Measurements from ENCODE around the gene GAB3.
A peak's percentile ranks its signal among the peaks of the same experiment; 100 is the strongest.
"Not testable (repeated sequence)": the region's sequence is repeated elsewhere in the genome, so short reads cannot be mapped to it uniquely, and the experiment has no call there.

Gene GAB3

DNA sequence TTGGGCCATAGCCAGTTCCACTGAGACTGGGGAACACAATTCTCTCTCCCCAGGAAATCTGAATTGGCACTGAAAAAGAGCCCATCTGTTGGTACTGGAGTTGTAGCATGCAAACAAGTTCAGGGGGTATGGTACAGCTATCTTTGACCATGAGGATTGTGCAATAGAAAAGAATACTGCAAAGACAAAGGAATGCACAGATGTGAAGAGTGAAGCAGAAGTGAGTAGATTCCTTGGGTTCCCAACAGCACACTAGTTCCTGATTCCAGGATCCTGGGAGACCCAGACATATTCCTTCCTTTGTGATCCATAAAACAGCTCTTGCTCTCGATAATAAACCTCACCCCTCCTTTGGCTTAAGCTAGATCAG lies 54.2 kb downstream of the GAB3 start:
- no peak overlapping the region for H3K4me3 ChIP-seq (replicated peaks in 1 of 2; ENCODE audit: low read depth in 2 of 2, low read length in 2 of 2)
- TF ChIP-seq CTCF (IDR thresholded peaks at IDR 0.05; ENCODE audit: low read depth, low read length), result no peak
- DNase-seq (ENCODE audit: low read depth in 2 of 2), result peak; percentile 53 to 56

DNA sequence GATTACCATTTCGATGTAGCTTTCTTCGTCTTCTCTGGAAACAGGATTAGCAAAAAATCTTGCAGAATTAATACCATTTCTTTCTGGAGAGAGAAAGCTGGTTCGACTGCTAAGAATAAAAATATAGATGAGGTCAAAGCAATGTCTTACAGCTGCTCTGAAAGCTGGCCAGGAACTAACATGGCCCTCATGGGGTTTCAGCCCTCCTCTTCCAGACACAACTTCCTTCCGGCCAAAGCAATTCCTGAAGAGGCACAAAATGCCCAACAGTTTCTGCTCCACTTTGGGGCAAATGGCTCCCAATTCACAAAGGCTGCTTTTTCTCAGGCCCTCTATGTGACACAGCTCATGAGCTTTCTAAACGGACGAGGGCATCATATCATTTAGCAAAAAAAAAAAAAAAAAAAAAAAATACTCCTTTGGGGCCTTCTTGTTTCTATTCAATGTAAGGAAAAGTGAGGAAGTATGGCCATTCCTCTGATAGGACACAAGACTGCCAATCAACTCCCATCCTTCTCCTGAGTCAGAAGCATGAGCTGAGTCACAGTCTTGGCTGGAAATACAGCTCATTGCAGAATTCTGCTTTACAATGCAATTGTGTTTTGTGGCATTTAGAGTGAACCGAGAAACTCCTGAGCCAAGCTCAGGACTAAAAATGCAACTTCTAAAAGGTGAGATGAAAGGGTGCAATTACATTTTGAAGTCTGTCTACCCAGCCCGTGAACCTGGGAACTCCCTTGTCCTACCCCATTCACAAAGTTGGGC lies 54.8 kb downstream of the GAB3 start:
- peak; percentile 76 to 89 for DNase-seq (ENCODE audit: low read depth in 2 of 2)
- no peak overlapping the region for H3K4me3 ChIP-seq (replicated peaks in 1 of 2; ENCODE audit: low read depth in 2 of 2, low read length in 2 of 2)
- no peak for TF ChIP-seq CTCF (IDR thresholded peaks at IDR 0.05; ENCODE audit: low read depth, low read length)

DNA sequence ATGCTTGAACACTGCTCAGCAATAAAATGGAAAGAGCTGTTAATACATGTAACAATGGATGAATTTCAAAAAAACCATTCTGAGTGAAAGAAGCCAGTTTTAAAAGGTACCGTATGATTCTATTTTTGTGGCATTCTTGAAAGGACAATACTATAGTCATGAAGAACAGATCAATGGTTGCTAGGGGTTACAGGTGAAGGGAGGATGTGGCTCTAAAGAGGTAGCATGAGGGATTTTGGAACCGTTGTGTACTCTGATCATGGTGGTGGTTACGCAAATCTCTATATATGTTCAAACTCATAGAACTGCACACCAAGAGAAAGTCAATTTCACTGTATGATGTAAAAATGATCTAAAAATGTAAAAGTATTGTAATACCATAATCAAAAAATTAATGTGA lies 57.5 kb downstream of the GAB3 start:
- no peak for TF ChIP-seq CTCF (IDR thresholded peaks at IDR 0.05; ENCODE audit: low read depth, low read length)
- no peak overlapping the region for H3K4me3 ChIP-seq (replicated peaks in 1 of 2; ENCODE audit: low read depth in 2 of 2, low read length in 2 of 2)
- no peak for DNase-seq (ENCODE audit: low read depth in 2 of 2)

DNA sequence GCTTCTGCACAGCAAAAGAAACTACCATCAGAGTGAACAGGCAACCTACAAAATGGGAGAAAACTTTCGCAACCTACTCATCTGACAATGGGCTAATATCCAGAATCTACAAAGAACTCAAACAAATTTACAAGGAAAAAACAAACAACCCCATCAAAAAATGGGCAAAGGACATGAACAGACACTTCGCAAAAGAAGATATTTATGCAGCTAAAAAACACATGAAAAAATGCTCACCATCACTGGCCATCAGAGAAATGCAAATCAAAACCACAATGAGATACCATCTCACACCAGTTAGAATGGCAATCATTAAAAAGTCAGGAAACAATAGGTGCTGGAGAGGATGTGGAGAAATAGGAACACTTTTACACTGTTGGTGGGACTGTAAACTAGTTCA lies 60.4 kb downstream of the GAB3 start:
- not testable (repeated sequence) for H3K4me3 ChIP-seq (replicated peaks in 1 of 2; ENCODE audit: low read depth in 2 of 2, low read length in 2 of 2); DNase-seq (ENCODE audit: low read depth in 2 of 2)

GRCh38 chrX:154672084-154672483 lies 78.8 kb downstream of the GAB3 start:
- H3K4me3 ChIP-seq (replicated peaks in 1 of 2; ENCODE audit: low read depth in 2 of 2, low read length in 2 of 2), result not testable (repeated sequence)

DNA sequence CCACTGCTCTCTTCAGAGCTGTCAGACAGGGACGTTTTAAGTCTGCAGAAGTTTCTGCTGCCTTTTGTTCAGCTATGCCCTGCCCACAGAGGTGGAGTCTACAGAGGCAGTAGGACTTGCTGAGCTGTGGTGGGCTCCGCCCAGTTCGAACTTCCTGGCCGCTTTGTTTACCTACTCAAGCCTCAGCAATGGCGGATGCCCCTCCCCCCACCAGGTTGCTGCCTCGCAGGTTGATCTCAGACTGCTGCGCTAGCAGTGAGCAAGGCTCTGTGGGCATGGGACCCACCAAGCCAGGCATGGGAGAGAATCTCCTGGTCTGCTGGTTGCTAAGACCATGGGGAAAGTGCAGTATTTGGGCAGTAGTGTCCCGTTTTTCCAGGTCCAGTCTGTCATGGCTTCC lies 80.0 kb downstream of the GAB3 start:
- DNase-seq (ENCODE audit: low read depth in 2 of 2); H3K4me3 ChIP-seq (replicated peaks in 1 of 2; ENCODE audit: low read depth in 2 of 2, low read length in 2 of 2): not testable (repeated sequence)

More at GRCh38 chrX:154672084-154672483, 78.8 kb downstream of the GAB3 start:
- not testable (repeated sequence) for DNase-seq (ENCODE audit: low read depth in 2 of 2)

DNA sequence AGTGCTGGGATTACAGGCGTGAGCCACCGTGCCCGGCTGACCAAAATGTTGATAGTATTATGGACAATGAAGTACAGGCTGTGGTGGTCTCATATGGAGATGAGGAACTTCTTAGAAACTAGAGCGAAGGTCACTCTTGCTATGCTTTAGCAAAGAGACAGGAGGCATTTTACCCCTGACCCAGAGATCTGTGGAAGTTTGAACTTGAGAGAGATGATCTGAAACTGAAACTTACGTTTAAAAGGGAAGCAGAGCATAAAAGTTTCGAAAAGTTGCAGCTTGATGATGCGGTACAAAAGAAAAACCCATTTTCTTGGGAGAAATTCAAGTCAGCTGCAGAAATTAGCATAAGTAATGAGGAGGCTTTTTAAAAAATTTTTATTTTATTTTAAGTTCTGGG lies 89.0 kb downstream of the GAB3 start:
- TF ChIP-seq CTCF (IDR thresholded peaks at IDR 0.05; ENCODE audit: low read depth, low read length), result no peak
- no peak for DNase-seq (ENCODE audit: low read depth in 2 of 2)
- no peak overlapping the region for H3K4me3 ChIP-seq (replicated peaks in 1 of 2; ENCODE audit: low read depth in 2 of 2, low read length in 2 of 2)

DNA sequence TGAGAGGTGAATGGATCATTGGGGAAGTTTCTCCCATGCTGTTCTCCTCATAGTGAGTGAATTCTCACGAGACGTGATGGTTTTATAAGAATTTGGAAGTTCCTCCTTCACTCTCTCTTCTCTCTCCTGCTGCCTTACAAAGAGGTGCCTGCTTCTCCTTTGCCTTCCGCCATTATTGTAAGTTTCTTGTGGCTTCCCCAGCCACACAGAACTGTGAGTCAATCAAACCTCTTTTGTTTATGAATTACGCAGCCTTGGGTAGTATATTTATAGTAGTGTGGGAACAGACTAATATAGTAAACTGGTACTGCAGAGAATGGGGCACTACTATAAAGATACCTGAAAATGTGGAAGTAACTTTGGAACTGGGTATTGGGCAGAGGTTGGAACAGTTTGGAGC lies 89.7 kb downstream of the GAB3 start:
- no peak for DNase-seq (ENCODE audit: low read depth in 2 of 2)
- no peak for TF ChIP-seq CTCF (IDR thresholded peaks at IDR 0.05; ENCODE audit: low read depth, low read length)
- H3K4me3 ChIP-seq (replicated peaks in 1 of 2; ENCODE audit: low read depth in 2 of 2, low read length in 2 of 2), result no peak overlapping the region

All from cardiac fibroblast (primary cell).